Measurements from ENCODE around the gene DPP4. TPM values are rescaled to one million over a fixed set of nuclear protein-coding genes. Genes with fewer than 3 reads are reported as not detected.

DPP4 gene
- polyA plus RNA-seq, 1 donor (not counting 4 experiments of a cell fraction or from before 2014, with no cell fraction given): 1.1 TPM

- peaks cover 8% of the 10 kb centered on the region for H3K4me1 ChIP-seq (ENCODE audit: control insufficient read depth, extremely low read depth, insufficient read depth, low read length)
These were observed 6.4 kb downstream of the DPP4 start for GRCh38 chr2:162067596-162067995.

DNA sequence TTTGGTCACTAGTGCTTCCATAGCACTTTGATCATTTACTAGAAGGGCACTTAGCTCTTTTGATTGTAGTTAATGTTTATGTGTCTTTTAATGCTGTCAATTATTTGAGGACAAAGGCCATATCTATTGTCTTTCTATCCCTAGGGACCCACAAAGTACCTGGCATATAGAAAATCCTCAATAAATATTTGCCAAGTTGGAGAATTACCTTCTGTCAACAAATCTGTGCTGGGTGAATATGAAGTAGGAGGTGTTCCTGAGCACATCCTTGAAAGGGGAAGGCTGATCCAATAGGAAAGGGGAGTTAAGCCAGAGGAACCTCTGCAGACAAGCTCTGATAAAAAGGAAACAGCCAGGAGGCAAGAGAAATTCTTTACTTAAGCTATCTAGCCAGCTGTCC, 8.2 kb downstream of the DPP4 start:
- H3K4me3 ChIP-seq (ENCODE audit: control insufficient read depth in 2 of 3, extremely low read depth in 1 of 3, insufficient read depth in 2 of 3, low read depth in 1 of 3, low read length in 3 of 3): no peak overlapping the region
- H3K79me2 ChIP-seq (ENCODE audit: control insufficient read depth, insufficient read depth, low read length): no peaks in the 10 kb centered on the region
- H3K36me3 ChIP-seq (ENCODE audit: control insufficient read depth in 2 of 2, extremely low read depth in 1 of 2, insufficient read depth in 2 of 2, low read length in 2 of 2): no peaks in the 10 kb centered on the region
- H3K4me2 ChIP-seq (ENCODE audit: control insufficient read depth, extremely low read depth, insufficient read depth, low read depth, low read length): no peak overlapping the region
- no peaks in the 10 kb centered on the region for H3K27me3 ChIP-seq (ENCODE audit: control insufficient read depth, extremely low read depth, insufficient read depth, low read length)
- H4K20me1 ChIP-seq (ENCODE audit: control insufficient read depth, extremely low read depth, insufficient read depth, low read length): no peaks in the 10 kb centered on the region
- H3K9ac ChIP-seq (ENCODE audit: control insufficient read depth, extremely low read depth, insufficient read depth, low read length): no peak overlapping the region
- dilution Hi-C loops (cut with MboI; ENCODE audit: extremely low pct_ligation_motif_present, low sequenced_read_pairs): no loop called here
- H3K9me3 ChIP-seq (ENCODE audit: control insufficient read depth, low read depth, low read length): no peaks in the 10 kb centered on the region
- FAIRE-seq (no peak), DNase-seq (ENCODE audit: low read depth, low spot score) (no peak)
- H3K4me1 ChIP-seq (ENCODE audit: control insufficient read depth, extremely low read depth, insufficient read depth, low read length): peaks cover 7% of the 10 kb centered on the region
- no peak overlapping the region for H3K27ac ChIP-seq (ENCODE audit: control insufficient read depth, insufficient read depth, low read length)
- H3K9me1 ChIP-seq (ENCODE audit: control insufficient read depth, extremely low read depth, insufficient read depth, low read length): no peaks in the 10 kb centered on the region
- H2AFZ ChIP-seq (ENCODE audit: control insufficient read depth, low read length): no peak overlapping the region
- TF ChIP-seq EZH2 (IDR thresholded peaks at IDR 0.05; ENCODE audit: low read length): no peak
- no peak for TF ChIP-seq CTCF (optimal IDR thresholded peaks at IDR 0.05 in 1 of 3, IDR thresholded peaks at IDR 0.05 in 1 of 3, conservative IDR thresholded peaks at IDR 0.05 in 1 of 3; ENCODE audit: extremely low read depth in 1 of 3, insufficient read depth in 2 of 3, low read length in 3 of 3)

More at GRCh38 chr2:162067596-162067995, 6.4 kb downstream of the DPP4 start:
- TF ChIP-seq CTCF (optimal IDR thresholded peaks at IDR 0.05 in 1 of 3, IDR thresholded peaks at IDR 0.05 in 1 of 3, conservative IDR thresholded peaks at IDR 0.05 in 1 of 3; ENCODE audit: extremely low read depth in 1 of 3, insufficient read depth in 2 of 3, low read length in 3 of 3) (no peak), EZH2 (IDR thresholded peaks at IDR 0.05; ENCODE audit: low read length) (no peak)
- Histone ChIP-seq H3K9ac (ENCODE audit: control insufficient read depth, extremely low read depth, insufficient read depth, low read length) (no peak overlapping the region), H3K27me3 (ENCODE audit: control insufficient read depth, extremely low read depth, insufficient read depth, low read length) (no peaks in the 10 kb centered on the region), H3K79me2 (ENCODE audit: control insufficient read depth, insufficient read depth, low read length) (no peaks in the 10 kb centered on the region), H3K9me3 (ENCODE audit: control insufficient read depth, low read depth, low read length) (no peaks in the 10 kb centered on the region), H4K20me1 (ENCODE audit: control insufficient read depth, extremely low read depth, insufficient read depth, low read length) (no peaks in the 10 kb centered on the region), H3K4me2 (ENCODE audit: control insufficient read depth, extremely low read depth, insufficient read depth, low read depth, low read length) (no peak overlapping the region), H3K27ac (ENCODE audit: control insufficient read depth, insufficient read depth, low read length) (no peak overlapping the region), H3K9me1 (ENCODE audit: control insufficient read depth, extremely low read depth, insufficient read depth, low read length) (no peaks in the 10 kb centered on the region), H2AFZ (ENCODE audit: control insufficient read depth, low read length) (no peak overlapping the region), H3K36me3 (ENCODE audit: control insufficient read depth in 2 of 2, extremely low read depth in 1 of 2, insufficient read depth in 2 of 2, low read length in 2 of 2) (no peaks in the 10 kb centered on the region), H3K4me3 (ENCODE audit: control insufficient read depth in 2 of 3, extremely low read depth in 1 of 3, insufficient read depth in 2 of 3, low read depth in 1 of 3, low read length in 3 of 3) (no peak overlapping the region)
- dilution Hi-C loops (cut with MboI; ENCODE audit: extremely low pct_ligation_motif_present, low sequenced_read_pairs): no loop called here
- DNase-seq (ENCODE audit: low read depth, low spot score) (no peak), FAIRE-seq (no peak)

Data from keratinocyte (primary cell).